H1 (cell line): ENCODE measurements around the gene CRTC2. TPM values are rescaled to one million over a fixed set of nuclear protein-coding genes. Genes with fewer than 3 reads are reported as not detected.
A peak's percentile ranks its signal among the peaks of the same experiment; 100 is the strongest.

ENCODE experiments used
- CTCF ChIA-PET: fragments of 300-600 bp; sonication (Branson Sonifier 250); formaldehyde crosslinking; loops from one replicate; lab custom pipeline; 2021; ENCODE audit not compliant: partially characterized antibody; lab: Charles Lee
- POLR2A ChIA-PET: fragments of 300-600 bp; sonication (Branson Sonifier 250); formaldehyde crosslinking; loops from one replicate; lab custom pipeline; 2021; ENCODE audit warnings: inconsistent platforms; ENCODE audit not compliant: partially characterized antibody; lab: Charles Lee
- DNase-seq, 2 experiments: peaks; one replicate each; pipeline versions ENCODE4 v3.0.0 to v3.0.0-alpha.2; 2010 to 2022; ENCODE audit warnings: low spot score in 2 of 2, low read depth in 1 of 2, mixed read lengths in 1 of 2
- FAIRE-seq: peaks from 2 replicates; lab custom pipeline; 2011; peaks lifted over from hg19 to GRCh38; lab: Jason Lieb, UNC
- H2AFZ ChIP-seq: 2 replicates; pipeline ENCODE4 v1.8.1; 2012; ENCODE audit warnings: low read length, inconsistent platforms
- H2AK5ac ChIP-seq: 2 replicates; pipeline ENCODE4 v1.6.1; 2013; ENCODE audit warnings: low read depth, low read length
- H2BK120ac ChIP-seq: replicated peaks from 2 replicates; pipeline ENCODE3; 2013; ENCODE audit warnings: low read depth, low read length, inconsistent platforms
- H2BK12ac ChIP-seq: 2 replicates; pipeline ENCODE4 v1.6.1; 2013; ENCODE audit warnings: low read depth, low read length
- H2BK15ac ChIP-seq: 2 replicates; pipeline ENCODE4 v1.6.1; 2013; ENCODE audit warnings: low read length
- H2BK20ac ChIP-seq: 2 replicates; pipeline ENCODE4 v1.6.1; 2013; ENCODE audit warnings: low read length
- H2BK5ac ChIP-seq: 2 replicates; pipeline ENCODE4 v1.6.1; 2013; ENCODE audit warnings: low read depth, low read length
- H3K14ac ChIP-seq: 2 replicates; pipeline ENCODE4 v1.6.1; 2013; ENCODE audit warnings: inconsistent platforms; ENCODE audit not compliant: insufficient read length
- H3K18ac ChIP-seq: 2 replicates; pipeline ENCODE4 v1.6.1; 2013; ENCODE audit warnings: low read length; ENCODE audit errors: extremely low read depth
- H3K23ac ChIP-seq: 2 replicates; pipeline ENCODE4 v1.6.1; 2013; ENCODE audit warnings: inconsistent platforms; ENCODE audit not compliant: insufficient read length
- H3K23me2 ChIP-seq: 2 replicates; pipeline ENCODE4 v1.6.1; 2013; ENCODE audit warnings: low read depth, low read length
- H3K27ac ChIP-seq: 2 replicates; pipeline ENCODE4 v1.6.1; 2011; ENCODE audit warnings: low read depth, low read length, inconsistent platforms
- H3K27me3 ChIP-seq, 4 experiments: replicated peaks in 1 of 4; 1 replicate in 1 of 4; 2 replicates in 3 of 4; pipeline versions ENCODE4 v1.6.1 to v1.8.1; 2011 to 2013; ENCODE audit warnings: low read length in 3 of 4, mild to moderate bottlenecking in 3 of 4, inconsistent platforms in 2 of 4, mixed read lengths in 2 of 4, moderate library complexity in 1 of 4; ENCODE audit not compliant: control insufficient read depth in 3 of 4, insufficient read depth in 3 of 4; ENCODE audit errors: extremely low read depth in 1 of 4
- H3K36me3 ChIP-seq, 4 experiments: 2 replicates each; pipeline versions ENCODE4 v1.6.1 to v1.8.1; 2011 to 2013; ENCODE audit warnings: mild to moderate bottlenecking in 4 of 4, low read length in 3 of 4, moderate library complexity in 2 of 4, control low read depth in 1 of 4, inconsistent platforms in 1 of 4; ENCODE audit not compliant: insufficient read depth in 4 of 4, control insufficient read depth in 2 of 4
- H3K4ac ChIP-seq: replicated peaks from 2 replicates; pipeline ENCODE3; 2013; ENCODE audit warnings: low read length, low read depth, mixed read lengths, inconsistent platforms; ENCODE audit not compliant: insufficient read length
- H3K4me1 ChIP-seq, 4 experiments: replicated peaks in 1 of 4; 1 replicate in 1 of 4; 2 replicates in 3 of 4; pipeline versions ENCODE4 v1.6.1 to v1.8.1; 2011 to 2013; ENCODE audit warnings: low read length in 3 of 4, inconsistent platforms in 2 of 4, mixed read lengths in 1 of 4; ENCODE audit not compliant: insufficient read depth in 4 of 4, control insufficient read depth in 3 of 4
- H3K4me2 ChIP-seq, 2 experiments: 2 replicates each; pipeline versions ENCODE4 v1.6.1 to v1.8.1; 2011 to 2013; ENCODE audit warnings: low read depth in 2 of 2, low read length in 2 of 2, control low read depth in 1 of 2, inconsistent platforms in 1 of 2, mild to moderate bottlenecking in 1 of 2; ENCODE audit not compliant: insufficient read depth in 1 of 2
- H3K4me3 ChIP-seq, 4 experiments: fragments of 200-600, 300-600 bp in 1 of 4; sonication (generic), shearing (Covaris generic), sonication (Bioruptor Twin) in 1 of 4; 2 replicates each; pipeline versions ENCODE4 v1.5.1 to v1.8.1; 2011 to 2016; ENCODE audit warnings: low read length in 4 of 4, low read depth in 3 of 4, control low read depth in 2 of 4, inconsistent platforms in 2 of 4, mild to moderate bottlenecking in 2 of 4, mixed read lengths in 1 of 4, moderate library complexity in 1 of 4; ENCODE audit not compliant: insufficient read depth in 2 of 4; ENCODE audit errors: extremely low read depth in 1 of 4
- H3K56ac ChIP-seq: replicated peaks from 2 replicates; pipeline ENCODE3; 2013; ENCODE audit warnings: low read depth, mild to moderate bottlenecking, mixed read lengths, low read length, inconsistent platforms; ENCODE audit not compliant: insufficient read length
- H3K79me1 ChIP-seq: 2 replicates; pipeline ENCODE4 v1.6.1; 2013; ENCODE audit warnings: low read depth, low read length, control low read depth
- H3K79me2 ChIP-seq, 2 experiments: 2 replicates each; pipeline versions ENCODE4 v1.6.1 to v1.8.1; 2012 to 2013; ENCODE audit warnings: low read length in 2 of 2, mild to moderate bottlenecking in 2 of 2, inconsistent platforms in 1 of 2; ENCODE audit not compliant: insufficient read depth in 2 of 2, control insufficient read depth in 1 of 2
- H3K9ac ChIP-seq, 4 experiments: replicated peaks in 1 of 4; 1 replicate in 1 of 4; 2 replicates in 3 of 4; pipeline versions ENCODE4 v1.6.1 to v1.8.1; 2011 to 2013; ENCODE audit warnings: low read depth in 3 of 4, low read length in 3 of 4, control low read depth in 2 of 4, mild to moderate bottlenecking in 2 of 4, moderate library complexity in 2 of 4, inconsistent platforms in 1 of 4; ENCODE audit errors: extremely low read depth in 1 of 4
- H3K9me3 ChIP-seq, 2 experiments: 2 replicates each; pipeline versions ENCODE4 v1.6.1 to v1.8.1; 2012 to 2013; ENCODE audit warnings: mild to moderate bottlenecking in 2 of 2, moderate library complexity in 2 of 2, control low read depth in 1 of 2, inconsistent platforms in 1 of 2, low read depth in 1 of 2, low read length in 1 of 2, mixed read lengths in 1 of 2; ENCODE audit not compliant: insufficient read depth in 2 of 2
- H4K20me1 ChIP-seq, 2 experiments: replicated peaks in 1 of 2; 2 replicates each; pipeline versions ENCODE3 to v1.8.1; 2011 to 2013; ENCODE audit warnings: inconsistent platforms in 2 of 2, low read length in 2 of 2, mild to moderate bottlenecking in 1 of 2; ENCODE audit not compliant: insufficient read depth in 2 of 2, control insufficient read depth in 1 of 2
- H4K5ac ChIP-seq: 2 replicates; pipeline ENCODE4 v1.6.1; 2013; ENCODE audit warnings: low read length, low read depth, mixed read lengths, inconsistent platforms; ENCODE audit not compliant: insufficient read length
- H4K8ac ChIP-seq: 2 replicates; pipeline ENCODE4 v1.8.0; 2013; ENCODE audit warnings: mild to moderate bottlenecking, moderate library complexity, low read length, inconsistent platforms; ENCODE audit not compliant: insufficient read depth; ENCODE audit errors: extremely low read depth
- H4K91ac ChIP-seq: replicated peaks from 2 replicates; pipeline ENCODE3; 2013; ENCODE audit warnings: low read length, mixed read lengths, inconsistent platforms; ENCODE audit not compliant: insufficient read length
- CREB1 ChIP-seq: IDR thresholded peaks from 2 replicates; pipeline ENCODE4 v1.6.1; 2012; ENCODE audit warnings: inconsistent platforms
- NANOG ChIP-seq: IDR thresholded peaks from 2 replicates; pipeline ENCODE4 v1.6.1; 2011; ENCODE audit warnings: low read length, low read depth, mild to moderate bottlenecking, inconsistent platforms; ENCODE audit not compliant: insufficient read depth, poor library complexity, severe bottlenecking
- WGBS, 2 experiments: shearing (Covaris generic) in 1 of 2; methylation state at CpG; one replicate each; pipeline versions ENCODE4 v1.1.6 to v1.1.7; 2013 to 2015; ENCODE audit warnings: low lambda C conversion rate in 2 of 2, mixed read lengths in 2 of 2, inconsistent platforms in 1 of 2, low coverage in 1 of 2, missing lambda C conversion rate in 1 of 2; ENCODE audit not compliant: insufficient replicate concordance in 2 of 2, insufficient coverage in 1 of 2, insufficient read length in 1 of 2; ENCODE audit errors: extremely low coverage in 1 of 2, missing lambda C conversion rate in 1 of 2; 5-methylcytosine and 5-hydroxymethylcytosine counted together
- polyA plus RNA-seq, 7 experiments: library from polyadenylated mRNA; depleted of rRNA in 3 of 7; stranded (reverse) in 5 of 7; unstranded in 2 of 7; fragments of >200 nt in 5 of 7; fragments of 200-250 nt in 2 of 7; gene quantifications; 1 replicate in 5 of 7; 2 replicates in 1 of 7; 4 replicates in 1 of 7; pipeline versions ENCODE4 v1.2.1 to v1.2.3, GENCODE V29; 2011 to 2013; ENCODE audit warnings: missing spikeins in 2 of 7, mixed read lengths in 2 of 7
- total RNA-seq: library from RNA; stranded (reverse); fragmentation: NEBNext Ultra II Directional; extraction: Animal tissue kit (Norgen Biotek cat#: 25700); gene quantifications from 2 replicates; pipeline ENCODE4 v1.2.1, GENCODE V29; 2021

Gene CRTC2
- total and polyA plus RNA-seq, 2 of the 8 experiments (the other 6 are each of a cell fraction or from before 2014, with no cell fraction given) = 28.6 to 34.3 TPM

DNA sequence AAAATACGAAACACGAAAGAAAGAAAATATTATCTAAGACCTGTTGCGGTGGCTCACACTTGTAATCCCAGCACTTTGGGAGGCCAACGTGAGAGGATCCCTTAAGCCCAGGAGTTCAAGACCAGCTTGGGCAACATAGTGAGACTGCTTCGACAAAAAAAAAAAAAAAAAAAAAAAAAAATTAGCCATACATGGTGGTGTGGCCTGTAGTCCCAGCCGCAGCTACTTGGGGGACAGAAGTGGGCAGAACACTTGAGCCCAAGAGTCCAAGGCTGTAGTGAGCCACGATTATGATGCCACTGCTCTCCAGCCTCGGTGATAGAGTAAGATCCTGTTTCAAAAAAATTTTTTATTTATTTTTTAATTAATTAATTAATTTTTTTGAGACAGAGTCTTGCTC is 29.2 kb upstream of the CRTC2 start:
- Histone ChIP-seq H3K56ac (no peak overlapping the region), H2AK5ac (no peak overlapping the region), H2BK120ac (no peak overlapping the region), H3K14ac (no peak overlapping the region), H2BK5ac (no peak overlapping the region), H3K79me1 (0 out of 2 replicates have a peak, but pooled peaks cover 3% of the 10 kb centered on the region), H3K23ac (no peak overlapping the region), H3K4me1 (peaks cover 0 to 18% (median 11%) of the 10 kb centered on the region in 4 experiments; a peak in 5 of 7 replicates), H3K79me2 (peaks cover 0 to 36% of the 10 kb centered on the region in 2 experiments; a peak in 3 of 4 replicates), H2BK12ac (0 out of 2 replicates have a peak overlapping the region, but pooled peaks have one; percentile 42), H2BK15ac (no peak overlapping the region), H4K5ac (no peak overlapping the region), H3K27me3 (no peaks in the 10 kb centered on the region), H4K8ac (no peak overlapping the region), H2AFZ (no peak overlapping the region), H3K36me3 (peaks cover 6 to 32% (median 19%) of the 10 kb centered on the region in 4 experiments), H2BK20ac (no peak overlapping the region), H3K18ac (no peak overlapping the region), H3K4me2 (no peak overlapping the region), H4K20me1 (peaks cover 0 to 7% of the 10 kb centered on the region in 2 experiments), H3K27ac (no peak overlapping the region), H3K9me3 (no peaks in the 10 kb centered on the region), H4K91ac (no peak overlapping the region), H3K23me2 (peaks cover 19% of the 10 kb centered on the region), H3K4ac (no peak overlapping the region), H3K4me3 (no peak overlapping the region), H3K9ac (no peak overlapping the region)
- WGBS, 2 experiments = 97% methylated on average over 7 of the region's 8 CpGs; no CpG with 5 or more reads in 1 of the 2 experiments
- no peak for TF ChIP-seq NANOG
- no peak for TF ChIP-seq CREB1
- DNase-seq = no peak
- no peak for FAIRE-seq
- POLR2A ChIA-PET = interaction anchor here (1.2 to 13.2 kb wide), 7 partner anchors 11 to 196 kb away, joined by 3 to 454 read pairs (median 12); partner anchors contain the start of genes CREB3L4, CRTC2, DENND4B and JTB
- CTCF ChIA-PET = interaction anchor here (0.6 to 3.9 kb wide), 21 partner anchors 8 to 370 kb away, joined by 3 to 31 read pairs (median 4); partner anchors contain the start of genes CREB3L4, GATAD2B, JTB and SLC39A1
